ENCODE measurements around the gene C19orf44.
A peak's percentile ranks its signal among the peaks of the same experiment; 100 is the strongest.
"Not testable (repeated sequence)": the region's sequence is repeated elsewhere in the genome, so short reads cannot be mapped to it uniquely, and the experiment has no call there.

The C19orf44 gene

GRCh38 chr19:16496613-16496983 lies 404 bp downstream of the C19orf44 start:
- peak overlapping the region; percentile 56 to 84 (median 74) for H3K27ac Mint-ChIP-seq
- peaks cover 7% of the 10 kb centered on the region for H3K36me3 Mint-ChIP-seq (ENCODE audit: low read depth)
- TF ChIP-seq CTCF (IDR thresholded peaks at IDR 0.05; ENCODE audit: unreplicated experiment in 3 of 3): no peak
- H3K4me3 Mint-ChIP-seq: peak overlapping the region; percentile 93 to 94 (median 94)
- peaks cover 17% of the 10 kb centered on the region for H3K4me1 Mint-ChIP-seq
- no peaks in the 10 kb centered on the region for H3K27me3 Mint-ChIP-seq (ENCODE audit: low read depth)
- H3K9me3 Mint-ChIP-seq: no peaks in the 10 kb centered on the region

- Mint-ChIP-seq H3K4me3 (peak overlapping the region; percentile 93 to 94 (median 94)), H3K27me3 (ENCODE audit: low read depth) (no peaks in the 10 kb centered on the region), H3K36me3 (ENCODE audit: low read depth) (peaks cover 7% of the 10 kb centered on the region), H3K27ac (peak overlapping the region in 1 of 3 experiments; percentile 31), H3K4me1 (peaks cover 17% of the 10 kb centered on the region), H3K9me3 (no peaks in the 10 kb centered on the region)
- TF ChIP-seq CTCF (IDR thresholded peaks at IDR 0.05; ENCODE audit: unreplicated experiment in 3 of 3): no peak
Measured at GRCh38 chr19:16497042-16497441, 848 bp downstream of the C19orf44 start.

- Mint-ChIP-seq H3K27me3 (ENCODE audit: low read depth) (no peaks in the 10 kb centered on the region), H3K27ac (peak overlapping the region in 2 of 3 experiments; percentile 18 to 49), H3K36me3 (ENCODE audit: low read depth) (peaks cover 7% of the 10 kb centered on the region), H3K4me3 (peak overlapping the region; percentile 93 to 94 (median 94)), H3K9me3 (no peaks in the 10 kb centered on the region), H3K4me1 (peaks cover 17% of the 10 kb centered on the region)
- TF ChIP-seq CTCF (IDR thresholded peaks at IDR 0.05; ENCODE audit: unreplicated experiment in 3 of 3): no peak
Measured at GRCh38 chr19:16497837-16498236, 1.6 kb downstream of the C19orf44 start.

- H3K9me3 Mint-ChIP-seq: no peaks in the 10 kb centered on the region
- no peak overlapping the region for H3K4me3 Mint-ChIP-seq
- TF ChIP-seq CTCF (IDR thresholded peaks at IDR 0.05; ENCODE audit: unreplicated experiment in 3 of 3): no peak
- H3K4me1 Mint-ChIP-seq: no peaks in the 10 kb centered on the region
- no peaks in the 10 kb centered on the region for H3K27me3 Mint-ChIP-seq (ENCODE audit: low read depth)
- no peak overlapping the region for H3K27ac Mint-ChIP-seq
- peaks cover 13% of the 10 kb centered on the region for H3K36me3 Mint-ChIP-seq (ENCODE audit: low read depth)
Measured at GRCh38 chr19:16504271-16504670, 8.1 kb downstream of the C19orf44 start.

GRCh38 chr19:16506161-16506560 lies 10.0 kb downstream of the C19orf44 start:
- H3K27me3 Mint-ChIP-seq (ENCODE audit: low read depth); H3K4me3 Mint-ChIP-seq; H3K4me1 Mint-ChIP-seq; H3K27ac Mint-ChIP-seq; H3K9me3 Mint-ChIP-seq: not testable (repeated sequence)
- peaks cover 20% of the 10 kb centered on the region for H3K36me3 Mint-ChIP-seq (ENCODE audit: low read depth)

- no peak for TF ChIP-seq CTCF (IDR thresholded peaks at IDR 0.05; ENCODE audit: unreplicated experiment in 3 of 3)
- peaks cover 21% of the 10 kb centered on the region for H3K36me3 Mint-ChIP-seq (ENCODE audit: low read depth)
Measured at GRCh38 chr19:16506961-16507360, 10.8 kb downstream of the C19orf44 start.

More at GRCh38 chr19:16506961-16507360, 10.8 kb downstream of the C19orf44 start:
- Mint-ChIP-seq H3K9me3 (no peaks in the 10 kb centered on the region), H3K4me1 (no peaks in the 10 kb centered on the region), H3K4me3 (no peak overlapping the region), H3K27ac (no peak overlapping the region), H3K27me3 (ENCODE audit: low read depth) (no peaks in the 10 kb centered on the region)
